ENCODE measurements around the gene SLC15A3. TPM values are rescaled to one million over a fixed set of nuclear protein-coding genes. Genes with fewer than 3 reads are reported as not detected.

Gene SLC15A3
- total RNA-seq, 4 donors from 2014 or later, result 4.0 to 11.5 (median 7.9) TPM

- H3K36me3 ChIP-seq, result no peaks in the 10 kb centered on the region
- no peaks in the 10 kb centered on the region for H3K9me3 ChIP-seq
- TF ChIP-seq, protein P1, sequence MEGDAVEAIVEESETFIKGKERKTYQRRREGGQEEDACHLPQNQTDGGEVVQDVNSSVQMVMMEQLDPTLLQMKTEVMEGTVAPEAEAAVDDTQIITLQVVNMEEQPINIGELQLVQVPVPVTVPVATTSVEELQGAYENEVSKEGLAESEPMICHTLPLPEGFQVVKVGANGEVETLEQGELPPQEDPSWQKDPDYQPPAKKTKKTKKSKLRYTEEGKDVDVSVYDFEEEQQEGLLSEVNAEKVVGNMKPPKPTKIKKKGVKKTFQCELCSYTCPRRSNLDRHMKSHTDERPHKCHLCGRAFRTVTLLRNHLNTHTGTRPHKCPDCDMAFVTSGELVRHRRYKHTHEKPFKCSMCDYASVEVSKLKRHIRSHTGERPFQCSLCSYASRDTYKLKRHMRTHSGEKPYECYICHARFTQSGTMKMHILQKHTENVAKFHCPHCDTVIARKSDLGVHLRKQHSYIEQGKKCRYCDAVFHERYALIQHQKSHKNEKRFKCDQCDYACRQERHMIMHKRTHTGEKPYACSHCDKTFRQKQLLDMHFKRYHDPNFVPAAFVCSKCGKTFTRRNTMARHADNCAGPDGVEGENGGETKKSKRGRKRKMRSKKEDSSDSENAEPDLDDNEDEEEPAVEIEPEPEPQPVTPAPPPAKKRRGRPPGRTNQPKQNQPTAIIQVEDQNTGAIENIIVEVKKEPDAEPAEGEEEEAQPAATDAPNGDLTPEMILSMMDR (IDR thresholded peaks at IDR 0.05), result no peak
- no peak for TF ChIP-seq POLR2A (IDR thresholded peaks at IDR 0.05)
- H3K4me1 ChIP-seq, result peaks cover 0 to 16% (median 6%) of the 10 kb centered on the region in 3 donors
- no peak for DNase-seq
- 49 to 61% methylated on average over 4 of the region's 4 CpGs for WGBS, 2 donors
- H3K27ac ChIP-seq, result no peak overlapping the region
- no peak overlapping the region for H3K4me3 ChIP-seq
- intact Hi-C loops (cut with DNase I), result no loop called here
- peaks cover 0 to 14% (median 0%) of the 10 kb centered on the region in 4 donors for H3K27me3 ChIP-seq
These were observed 32.7 kb upstream of the SLC15A3 start for GRCh38 chr11:60984636-60985035.

DNA sequence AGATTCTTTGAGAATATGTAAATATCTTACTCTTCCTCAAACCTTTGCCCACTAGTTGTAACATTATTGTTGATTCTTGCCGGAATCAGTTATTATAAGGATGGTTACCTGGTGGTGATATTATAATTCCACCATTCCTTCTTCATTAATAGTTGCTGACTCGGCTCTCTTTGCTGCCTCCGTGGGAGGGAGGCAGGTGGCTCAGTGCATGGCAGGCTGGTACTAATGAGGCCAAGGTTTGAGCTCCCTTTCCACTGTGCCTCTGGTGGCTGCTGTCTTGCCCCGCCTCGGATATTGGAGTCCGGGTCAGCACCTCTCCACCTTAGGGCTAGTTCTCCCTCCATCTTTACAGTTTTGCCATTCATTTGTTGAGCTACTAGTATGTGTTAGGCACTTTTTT is 32.2 kb upstream of the SLC15A3 start:
- Histone ChIP-seq H3K4me3 (no peak overlapping the region), H3K27me3 (peaks cover 0 to 14% (median 0%) of the 10 kb centered on the region in 4 donors), H3K9me3 (no peaks in the 10 kb centered on the region), H3K4me1 (peaks cover 0 to 21% (median 11%) of the 10 kb centered on the region in 3 donors), H3K36me3 (no peaks in the 10 kb centered on the region), H3K27ac (no peak overlapping the region)
- no peak for TF ChIP-seq POLR2A (IDR thresholded peaks at IDR 0.05)
- 59 to 77% methylated on average over 6 of the region's 6 CpGs for WGBS, 2 donors
- intact Hi-C loops (cut with DNase I), result no loop called here
- DNase-seq, result no peak

GRCh38 chr11:60982184-60982583 is 30.2 kb upstream of the SLC15A3 start:
- WGBS, 2 donors, result 77 to 95% methylated on average over 5 to 8 of the region's 8 CpGs
- intact Hi-C loops (cut with DNase I), result no loop called here
- H3K27ac ChIP-seq, result peak overlapping the region in 1 of 4 donors; percentile 13

DNA sequence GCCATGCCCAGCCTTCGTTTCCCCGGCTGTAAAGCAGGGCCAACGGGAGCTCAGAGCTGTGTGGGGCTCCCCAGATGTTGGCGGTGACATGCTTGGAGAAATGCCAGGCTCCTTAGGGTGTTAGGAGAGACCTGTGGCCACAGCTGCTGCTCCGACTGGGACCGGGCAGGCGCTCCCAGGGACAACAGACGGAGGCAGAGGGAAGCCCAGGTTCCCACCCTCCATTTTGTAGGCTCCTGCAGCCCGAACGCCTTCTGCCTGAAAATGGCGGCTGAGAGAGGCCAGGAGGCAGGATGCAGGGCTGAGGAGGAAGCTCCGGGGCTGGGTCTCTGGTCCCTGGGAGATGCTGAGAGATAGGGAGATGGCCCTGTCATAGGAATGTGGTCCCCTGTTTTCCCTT is 29.5 kb upstream of the SLC15A3 start:
- H3K9me3 ChIP-seq, result no peaks in the 10 kb centered on the region
- no peaks in the 10 kb centered on the region for H3K36me3 ChIP-seq
- H3K27me3 ChIP-seq, result no peaks in the 10 kb centered on the region
- WGBS, 2 donors, result 93% methylated on average over 3 of the region's 12 CpGs; no CpG with 5 or more reads in 1 of the 2 donors
- TF ChIP-seq, protein P1 (IDR thresholded peaks at IDR 0.05), result no peak
- intact Hi-C loops (cut with DNase I), result no loop called here
- no peak overlapping the region for H3K4me3 ChIP-seq
- DNase-seq, result no peak
- H3K4me1 ChIP-seq, result peaks cover 0 to 36% (median 17%) of the 10 kb centered on the region in 3 donors
- no peak overlapping the region for H3K27ac ChIP-seq

More at GRCh38 chr11:60982184-60982583, 30.2 kb upstream of the SLC15A3 start:
- H3K9me3 ChIP-seq, result no peaks in the 10 kb centered on the region
- H3K4me3 ChIP-seq, result no peak overlapping the region
- H3K27me3 ChIP-seq, result no peaks in the 10 kb centered on the region
- H3K4me1 ChIP-seq, result peaks cover 0 to 41% (median 20%) of the 10 kb centered on the region in 3 donors
- H3K36me3 ChIP-seq, result no peaks in the 10 kb centered on the region
- no peak for DNase-seq
- no peak for TF ChIP-seq POLR2A (IDR thresholded peaks at IDR 0.05)
- TF ChIP-seq, protein P1 (IDR thresholded peaks at IDR 0.05), result no peak

- intact Hi-C loops (cut with DNase I), result no loop called here
These were observed 26.8 kb upstream of the SLC15A3 start for GRCh38 chr11:60978546-60979380.

More at GRCh38 chr11:60978546-60979380, 26.8 kb upstream of the SLC15A3 start:
- Histone ChIP-seq H3K27me3 (no peaks in the 10 kb centered on the region), H3K27ac (peak overlapping the region in 2 of 4 donors; percentile 3 to 21), H3K9me3 (no peaks in the 10 kb centered on the region), H3K4me3 (no peak overlapping the region), H3K4me1 (peaks cover 0 to 37% (median 14%) of the 10 kb centered on the region in 3 donors), H3K36me3 (no peaks in the 10 kb centered on the region)
- TF ChIP-seq, protein P1 (IDR thresholded peaks at IDR 0.05), result no peak
- no peak for TF ChIP-seq POLR2A (IDR thresholded peaks at IDR 0.05)
- 45 to 56% methylated on average over 9 of the region's 10 CpGs for whole genome bisulfite sequencing, 2 donors
- no peak for DNase-seq

Data from esophagus squamous epithelium (tissue), 5 donors.